ENCODE measurements around the gene CCBE1. TPM values are rescaled to one million over a fixed set of nuclear protein-coding genes. Genes with fewer than 3 reads are reported as not detected.

CCBE1 gene
- polyA plus RNA-seq, 1 donor from 2014 or later = 0.19 TPM

DNA sequence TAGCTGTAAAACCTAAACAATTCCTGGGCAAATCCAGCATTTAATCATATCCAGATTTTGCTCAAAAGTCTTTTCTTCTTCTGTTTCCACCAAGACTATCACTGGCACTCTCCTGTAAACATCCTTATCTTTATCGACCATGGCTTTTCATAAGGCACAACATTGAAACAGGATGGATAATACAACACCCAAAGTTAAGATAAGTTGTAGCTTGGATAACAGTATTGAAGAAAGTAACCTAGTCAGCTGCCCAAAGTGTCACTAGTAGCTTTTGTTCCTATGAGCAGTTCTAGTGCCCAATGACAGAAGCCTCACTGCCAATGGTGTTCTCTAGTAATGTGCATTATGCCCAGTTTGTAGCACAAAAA, 22.3 kb downstream of the CCBE1 start:
- Histone ChIP-seq H3K79me2 (replicated peaks; ENCODE audit: insufficient read depth, low read length) (no peaks in the 10 kb centered on the region), H3K9me3 (ENCODE audit: low read length) (no peaks in the 10 kb centered on the region), H3K4me2 (ENCODE audit: low read length) (no peak overlapping the region), H3K9ac (ENCODE audit: low read length) (no peak overlapping the region), H3F3A (ENCODE audit: insufficient read depth, low read length, poor library complexity, severe bottlenecking) (no peaks in the 10 kb centered on the region), H3K4me3 (ENCODE audit: low read length) (no peak overlapping the region), H3K36me3 (ENCODE audit: insufficient read depth, low read length) (no peaks in the 10 kb centered on the region), H3K9me2 (ENCODE audit: insufficient read depth, low read length) (no peaks in the 10 kb centered on the region), H2AFZ (ENCODE audit: low read depth, low read length) (no peak overlapping the region), H3K27me3 (ENCODE audit: insufficient read depth, low read depth, low read length) (no peaks in the 10 kb centered on the region), H3K27ac (ENCODE audit: low read length) (no peak overlapping the region), H4K20me1 (ENCODE audit: insufficient read depth) (no peaks in the 10 kb centered on the region)
- TF ChIP-seq MXI1 (conservative IDR thresholded peaks at IDR 0.05; ENCODE audit: poor library complexity, severe bottlenecking) (no peak), CTCF (IDR thresholded peaks at IDR 0.05; ENCODE audit: poor library complexity, severe bottlenecking) (no peak), EZH2 (IDR thresholded peaks at IDR 0.05; ENCODE audit: borderline replicate concordance, insufficient read depth, low read length, poor library complexity, severe bottlenecking) (no peak), TAF1 (IDR thresholded peaks at IDR 0.05; ENCODE audit: low read depth) (no peak), EP300 (conservative IDR thresholded peaks at IDR 0.05; ENCODE audit: poor library complexity, severe bottlenecking) (no peak), REST (IDR thresholded peaks at IDR 0.05; ENCODE audit: borderline replicate concordance) (no peak), POLR2AphosphoS5 (IDR thresholded peaks at IDR 0.05) (no peak), SMC3 (conservative IDR thresholded peaks at IDR 0.05; ENCODE audit: poor library complexity) (no peak), RAD21 (conservative IDR thresholded peaks at IDR 0.05) (no peak)

GRCh38 chr18:59674186-59674902, 22.9 kb downstream of the CCBE1 start:
- H3K27ac ChIP-seq (ENCODE audit: low read length) = no peak overlapping the region
- no peaks in the 10 kb centered on the region for H3K9me2 ChIP-seq (ENCODE audit: insufficient read depth, low read length)
- H3K4me2 ChIP-seq (ENCODE audit: low read length) = no peak overlapping the region
- H3K36me3 ChIP-seq (ENCODE audit: insufficient read depth, low read length) = no peaks in the 10 kb centered on the region
- no peaks in the 10 kb centered on the region for H3K79me2 ChIP-seq (replicated peaks; ENCODE audit: insufficient read depth, low read length)
- no peaks in the 10 kb centered on the region for H4K20me1 ChIP-seq (ENCODE audit: insufficient read depth)
- no peak for TF ChIP-seq RAD21 (conservative IDR thresholded peaks at IDR 0.05)
- no peak for TF ChIP-seq REST (IDR thresholded peaks at IDR 0.05; ENCODE audit: borderline replicate concordance)
- TF ChIP-seq TAF1 (IDR thresholded peaks at IDR 0.05; ENCODE audit: low read depth) = no peak
- TF ChIP-seq CTCF (IDR thresholded peaks at IDR 0.05; ENCODE audit: poor library complexity, severe bottlenecking) = no peak
- TF ChIP-seq SMC3 (conservative IDR thresholded peaks at IDR 0.05; ENCODE audit: poor library complexity) = no peak
- no peak for TF ChIP-seq MXI1 (conservative IDR thresholded peaks at IDR 0.05; ENCODE audit: poor library complexity, severe bottlenecking)
- TF ChIP-seq EZH2 (IDR thresholded peaks at IDR 0.05; ENCODE audit: borderline replicate concordance, insufficient read depth, low read length, poor library complexity, severe bottlenecking) = no peak
- TF ChIP-seq POLR2AphosphoS5 (IDR thresholded peaks at IDR 0.05) = no peak
- TF ChIP-seq EP300 (conservative IDR thresholded peaks at IDR 0.05; ENCODE audit: poor library complexity, severe bottlenecking) = no peak
- no peaks in the 10 kb centered on the region for H3F3A ChIP-seq (ENCODE audit: insufficient read depth, low read length, poor library complexity, severe bottlenecking)
- no peak overlapping the region for H2AFZ ChIP-seq (ENCODE audit: low read depth, low read length)
- H3K9ac ChIP-seq (ENCODE audit: low read length) = no peak overlapping the region
- H3K4me3 ChIP-seq (ENCODE audit: low read length) = no peak overlapping the region
- no peaks in the 10 kb centered on the region for H3K27me3 ChIP-seq (ENCODE audit: insufficient read depth, low read depth, low read length)
- H3K9me3 ChIP-seq (ENCODE audit: low read length) = no peaks in the 10 kb centered on the region
